Naive thymus-derived CD4-positive, alpha-beta T cell (primary cell): Measurements from ENCODE around the gene CCBE1. TPM values are rescaled to one million over a fixed set of nuclear protein-coding genes. Genes with fewer than 3 reads are reported as not detected.

Experiments
- ATAC-seq: fragments of 150-1000 bp; cut with Tn5 transposase; 2 replicates; pipeline ENCODE4 v1.10.0; 2021; ENCODE audit warnings: mild to moderate bottlenecking, moderate library complexity
- CTCF ChIA-PET: fragments of 350-600 bp; sonication (Branson Sonifier 250); formaldehyde crosslinking; loops from one replicate; lab custom pipeline; 2021; ENCODE audit warnings: antibody characterized with exemption; lab: Charles Lee
- POLR2A ChIA-PET: fragments of 350-600 bp; sonication (Branson Sonifier 250); formaldehyde crosslinking; loops from one replicate; lab custom pipeline; 2021; ENCODE audit warnings: antibody characterized with exemption, inconsistent platforms; lab: Charles Lee
- DNase-seq, 9 donors: peaks; one replicate each; pipeline versions ENCODE4 v3.0.0 to v3.0.0-alpha.2; 2020 to 2022; ENCODE audit warnings: mixed read lengths in 1 of 9
- H3K27ac ChIP-seq: one replicate; pipeline ENCODE4 v1.7.0; 2013; ENCODE audit warnings: mild to moderate bottlenecking, low read depth, low read length, moderate library complexity
- H3K27me3 ChIP-seq, 2 donors: one replicate each; pipeline ENCODE4 v1.7.0; 2013; ENCODE audit warnings: low read length in 2 of 2, mild to moderate bottlenecking in 2 of 2, moderate library complexity in 2 of 2; ENCODE audit not compliant: control insufficient read depth in 2 of 2, insufficient read depth in 2 of 2
- H3K36me3 ChIP-seq, 3 experiments: 1 replicate in 2 of 3; 2 replicates in 1 of 3; pipeline ENCODE4 v1.7.0; 2013; ENCODE audit warnings: low read length in 3 of 3, mild to moderate bottlenecking in 3 of 3, moderate library complexity in 1 of 3; ENCODE audit not compliant: insufficient read depth in 3 of 3, control insufficient read depth in 2 of 3
- H3K4me1 ChIP-seq, 2 donors: one replicate each; pipeline ENCODE4 v1.7.0; 2013; ENCODE audit warnings: low read length in 2 of 2, mild to moderate bottlenecking in 2 of 2, moderate library complexity in 1 of 2; ENCODE audit not compliant: control insufficient read depth in 2 of 2, insufficient read depth in 2 of 2
- H3K4me3 ChIP-seq: 2 replicates; pipeline ENCODE4 v1.7.0; 2013; ENCODE audit warnings: mild to moderate bottlenecking, low read length
- H3K9me3 ChIP-seq, 3 experiments: 1 replicate in 2 of 3; 2 replicates in 1 of 3; pipeline ENCODE4 v1.7.0; 2013; ENCODE audit warnings: low read length in 3 of 3; ENCODE audit not compliant: control insufficient read depth in 2 of 3
- H3K27ac Mint-ChIP-seq, 9 donors: one replicate each; pipeline ENCODE4 v1.8.0; 2020 to 2022; ENCODE audit warnings: mixed read lengths in 9 of 9, mild to moderate bottlenecking in 8 of 9, moderate library complexity in 5 of 9, inconsistent platforms in 2 of 9
- H3K27me3 Mint-ChIP-seq, 5 donors: one replicate each; pipeline ENCODE4 v1.8.0; 2021 to 2022; ENCODE audit warnings: mixed read lengths in 5 of 5, mild to moderate bottlenecking in 1 of 5
- H3K36me3 Mint-ChIP-seq, 5 donors: one replicate each; pipeline ENCODE4 v1.8.0; 2020 to 2022; ENCODE audit warnings: mixed read lengths in 5 of 5, mild to moderate bottlenecking in 3 of 5, inconsistent platforms in 1 of 5
- H3K4me1 Mint-ChIP-seq, 7 donors: one replicate each; pipeline ENCODE4 v1.8.0; 2020 to 2022; ENCODE audit warnings: mixed read lengths in 7 of 7, mild to moderate bottlenecking in 3 of 7, inconsistent platforms in 1 of 7
- H3K4me3 Mint-ChIP-seq, 10 donors: one replicate each; pipeline ENCODE4 v1.8.0; 2020 to 2022; ENCODE audit warnings: mild to moderate bottlenecking in 10 of 10, mixed read lengths in 10 of 10, moderate library complexity in 6 of 10, inconsistent platforms in 2 of 10
- H3K9me3 Mint-ChIP-seq, 11 donors: one replicate each; pipeline ENCODE4 v1.8.0; 2020 to 2022; ENCODE audit warnings: mixed read lengths in 11 of 11, mild to moderate bottlenecking in 4 of 11, inconsistent platforms in 1 of 11, moderate library complexity in 1 of 11
- intact Hi-C, 2 donors: fragments of 100-400 bp; cut with micrococcal nuclease; formaldehyde crosslinking; loops; one replicate each; pipeline ENCODE4 v1.15.1; 2023
- polyA plus RNA-seq, 2 donors: library from polyadenylated mRNA; unstranded; fragments of 300-500 nt; fragmentation: Illumina TruSeq; gene quantifications; one replicate each; pipeline ENCODE4 v1.2.3, GENCODE V29; 2021
- total RNA-seq, 6 experiments: library from RNA in 5 of 6; stranded (reverse) in 5 of 6; gene quantifications; 1 replicate in 5 of 6; 2 replicates in 1 of 6; pipeline ENCODE4 v1.2.3 and lab custom pipeline; 2021 to 2026

The CCBE1 gene
- total and polyA plus RNA-seq, 7 experiments from 2014 or later = not detected

- Mint-ChIP-seq H3K27ac (no peak overlapping the region), H3K4me3 (no peak overlapping the region), H3K9me3 (peaks cover 0 to 14% (median 8%) of the 10 kb centered on the region in 11 donors), H3K4me1 (no peaks in the 10 kb centered on the region), H3K27me3 (peaks cover under 1 to 15% (median 7%) of the 10 kb centered on the region in 5 donors), H3K36me3 (peaks cover 0 to 4% (median 0%) of the 10 kb centered on the region in 5 donors)
- no peak overlapping the region for H3K27ac ChIP-seq
- DNase-seq = no peak
- intact Hi-C loops = no loop called here
- H3K4me1 ChIP-seq = no peaks in the 10 kb centered on the region
- H3K4me3 ChIP-seq = no peak overlapping the region
- ChIA-PET CTCF (no interaction called here), POLR2A (no interaction called here)
- no peaks in the 10 kb centered on the region for H3K9me3 ChIP-seq
- no peaks in the 10 kb centered on the region for H3K36me3 ChIP-seq
- ATAC-seq = no peak
- no peaks in the 10 kb centered on the region for H3K27me3 ChIP-seq
These were observed 198.6 kb downstream of the CCBE1 start for GRCh38 chr18:59498506-59499086.

GRCh38 chr18:59492756-59493421 is 204.3 kb downstream of the CCBE1 start:
- no peaks in the 10 kb centered on the region for H3K27me3 ChIP-seq
- DNase-seq (no peak), ATAC-seq (no peak)
- intact Hi-C loops = no loop called here
- no peaks in the 10 kb centered on the region for H3K36me3 ChIP-seq
- peaks cover 0 to 8% (median 0%) of the 10 kb centered on the region in 5 donors for H3K27me3 Mint-ChIP-seq
- H3K4me3 Mint-ChIP-seq = no peak overlapping the region
- no peak overlapping the region for H3K27ac Mint-ChIP-seq
- H3K4me1 ChIP-seq = no peaks in the 10 kb centered on the region
- peaks cover 0 to 5% (median 0%) of the 10 kb centered on the region in 11 donors for H3K9me3 Mint-ChIP-seq
- POLR2A ChIA-PET = no interaction called here
- CTCF ChIA-PET = no interaction called here
- no peak overlapping the region for H3K27ac ChIP-seq
- H3K36me3 Mint-ChIP-seq = peaks cover 0 to 4% (median 0%) of the 10 kb centered on the region in 5 donors
- H3K4me3 ChIP-seq = no peak overlapping the region
- no peaks in the 10 kb centered on the region for H3K9me3 ChIP-seq
- no peaks in the 10 kb centered on the region for H3K4me1 Mint-ChIP-seq

GRCh38 chr18:59488899-59489298 is 208.3 kb downstream of the CCBE1 start:
- DNase-seq (no peak), ATAC-seq (no peak)
- Mint-ChIP-seq H3K9me3 (peaks cover 0 to 2% (median 0%) of the 10 kb centered on the region in 11 donors), H3K4me3 (no peak overlapping the region), H3K27ac (no peak overlapping the region), H3K36me3 (no peaks in the 10 kb centered on the region), H3K4me1 (no peaks in the 10 kb centered on the region), H3K27me3 (peaks cover 0 to 9% (median 0%) of the 10 kb centered on the region in 5 donors)
- ChIA-PET CTCF (no interaction called here), POLR2A (no interaction called here)
- H3K4me3 ChIP-seq = no peak overlapping the region
- H3K9me3 ChIP-seq = no peaks in the 10 kb centered on the region
- intact Hi-C loops = no loop called here
- H3K27ac ChIP-seq = no peak overlapping the region
- no peaks in the 10 kb centered on the region for H3K36me3 ChIP-seq
- H3K27me3 ChIP-seq = no peaks in the 10 kb centered on the region
- no peaks in the 10 kb centered on the region for H3K4me1 ChIP-seq

- no peak overlapping the region for H3K4me3 ChIP-seq
- H3K9me3 ChIP-seq = no peaks in the 10 kb centered on the region
- no peak overlapping the region for H3K4me3 Mint-ChIP-seq
- no peak overlapping the region for H3K27ac ChIP-seq
- H3K4me1 ChIP-seq = no peaks in the 10 kb centered on the region
- intact Hi-C loops = no loop called here
- H3K36me3 ChIP-seq = no peaks in the 10 kb centered on the region
- H3K27me3 ChIP-seq = no peaks in the 10 kb centered on the region
- no peak for DNase-seq
- ATAC-seq = no peak
- ChIA-PET CTCF (interaction anchor here (0.7 kb wide), 1 partner anchor 208 kb away, joined by 3 read pairs; no protein-coding TSS in a partner anchor), POLR2A (no interaction called here)
- peaks cover 0 to 24% (median 11%) of the 10 kb centered on the region in 5 donors for H3K27me3 Mint-ChIP-seq
- no peaks in the 10 kb centered on the region for H3K4me1 Mint-ChIP-seq
- H3K9me3 Mint-ChIP-seq = peaks cover 0 to 2% (median 0%) of the 10 kb centered on the region in 11 donors
- H3K36me3 Mint-ChIP-seq = no peaks in the 10 kb centered on the region
- H3K27ac Mint-ChIP-seq = no peak overlapping the region
These were observed 211.8 kb downstream of the CCBE1 start for GRCh38 chr18:59485382-59485781.

GRCh38 chr18:59484561-59485328 is 212.5 kb downstream of the CCBE1 start:
- Mint-ChIP-seq H3K9me3 (peaks cover 0 to 2% (median 0%) of the 10 kb centered on the region in 11 donors), H3K27me3 (peaks cover 0 to 24% (median 12%) of the 10 kb centered on the region in 5 donors), H3K4me3 (no peak overlapping the region), H3K36me3 (no peaks in the 10 kb centered on the region), H3K27ac (no peak overlapping the region), H3K4me1 (no peaks in the 10 kb centered on the region)
- H3K36me3 ChIP-seq = no peaks in the 10 kb centered on the region
- no peaks in the 10 kb centered on the region for H3K27me3 ChIP-seq
- no peaks in the 10 kb centered on the region for H3K9me3 ChIP-seq
- intact Hi-C loops = no loop called here
- no peak overlapping the region for H3K4me3 ChIP-seq
- ATAC-seq (no peak), DNase-seq (no peak)
- POLR2A ChIA-PET = no interaction called here
- CTCF ChIA-PET = interaction anchor here (0.6 to 0.7 kb wide), 2 partner anchors 189 to 208 kb away, joined by 3 read pairs; no protein-coding TSS in a partner anchor
- no peaks in the 10 kb centered on the region for H3K4me1 ChIP-seq
- no peak overlapping the region for H3K27ac ChIP-seq

GRCh38 chr18:59484131-59484530 is 213.1 kb downstream of the CCBE1 start:
- intact Hi-C loops = no loop called here
- Mint-ChIP-seq H3K36me3 (no peaks in the 10 kb centered on the region), H3K4me3 (no peak overlapping the region), H3K27ac (no peak overlapping the region), H3K9me3 (peaks cover 0 to 2% (median 0%) of the 10 kb centered on the region in 11 donors), H3K4me1 (peaks cover 0 to under 1% (median 0%) of the 10 kb centered on the region in 7 donors), H3K27me3 (peaks cover 0 to 27% (median 16%) of the 10 kb centered on the region in 5 donors)
- ATAC-seq (no peak), DNase-seq (no peak)
- Histone ChIP-seq H3K36me3 (no peaks in the 10 kb centered on the region), H3K4me1 (no peaks in the 10 kb centered on the region), H3K4me3 (no peak overlapping the region), H3K27ac (no peak overlapping the region), H3K27me3 (no peaks in the 10 kb centered on the region), H3K9me3 (no peaks in the 10 kb centered on the region)
- ChIA-PET CTCF (no interaction called here), POLR2A (no interaction called here)
